Omental fat pad (tissue), 4 donors: ENCODE data around the gene KRT77. TPM values are rescaled to one million over a fixed set of nuclear protein-coding genes. Genes with fewer than 3 reads are reported as not detected.

Experiments used
- ATAC-seq: fragments of 150-250 bp; one replicate; pipeline ENCODE4 v1.9.1; 2016; ENCODE audit warnings: mild to moderate bottlenecking, moderate library complexity; ENCODE audit not compliant: low FRiP score
- DNase-seq: peaks from one replicate; pipeline ENCODE4 v3.0.0-alpha.2; 2019; ENCODE audit warnings: low spot score
- total RNA-seq, 4 donors: library from RNA; depleted of rRNA; stranded (reverse); fragments of >200 nt; gene quantifications; one replicate each; pipeline ENCODE4 v1.1.0, GENCODE V29; 2016
- TF ChIP-seq, protein P1 (sequence below), 3 donors: fragments of 450-650 bp; IDR thresholded peaks; one replicate each; pipeline ENCODE4 v1.5.1; 2016 to 2017; ENCODE audit warnings: antibody characterized with exemption in 3 of 3, mild to moderate bottlenecking in 3 of 3, moderate library complexity in 2 of 3

Gene KRT77
- total RNA-seq, 4 donors from 2014 or later = not detected

DNA sequence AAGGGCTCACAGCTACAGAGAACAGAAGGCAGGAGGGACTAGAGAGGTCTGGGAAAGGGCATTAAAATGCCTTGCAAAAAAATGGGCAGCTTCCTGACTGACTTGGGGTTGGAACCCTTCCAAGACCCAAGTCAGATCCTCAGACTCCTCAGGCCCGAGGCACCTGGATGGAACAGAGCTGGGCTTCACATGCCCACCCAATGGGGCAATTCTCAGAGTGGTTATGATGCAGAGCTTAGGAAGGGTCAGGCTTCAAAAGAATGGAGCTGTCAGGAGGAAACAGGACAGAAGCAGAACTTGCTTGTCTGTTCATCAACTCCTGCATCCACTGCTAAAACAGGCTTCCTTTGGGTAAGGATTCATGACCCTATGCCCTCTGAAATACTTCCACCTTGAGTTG, 13.4 kb downstream of the KRT77 start:
- no peak for DNase-seq
- TF ChIP-seq, protein P1, sequence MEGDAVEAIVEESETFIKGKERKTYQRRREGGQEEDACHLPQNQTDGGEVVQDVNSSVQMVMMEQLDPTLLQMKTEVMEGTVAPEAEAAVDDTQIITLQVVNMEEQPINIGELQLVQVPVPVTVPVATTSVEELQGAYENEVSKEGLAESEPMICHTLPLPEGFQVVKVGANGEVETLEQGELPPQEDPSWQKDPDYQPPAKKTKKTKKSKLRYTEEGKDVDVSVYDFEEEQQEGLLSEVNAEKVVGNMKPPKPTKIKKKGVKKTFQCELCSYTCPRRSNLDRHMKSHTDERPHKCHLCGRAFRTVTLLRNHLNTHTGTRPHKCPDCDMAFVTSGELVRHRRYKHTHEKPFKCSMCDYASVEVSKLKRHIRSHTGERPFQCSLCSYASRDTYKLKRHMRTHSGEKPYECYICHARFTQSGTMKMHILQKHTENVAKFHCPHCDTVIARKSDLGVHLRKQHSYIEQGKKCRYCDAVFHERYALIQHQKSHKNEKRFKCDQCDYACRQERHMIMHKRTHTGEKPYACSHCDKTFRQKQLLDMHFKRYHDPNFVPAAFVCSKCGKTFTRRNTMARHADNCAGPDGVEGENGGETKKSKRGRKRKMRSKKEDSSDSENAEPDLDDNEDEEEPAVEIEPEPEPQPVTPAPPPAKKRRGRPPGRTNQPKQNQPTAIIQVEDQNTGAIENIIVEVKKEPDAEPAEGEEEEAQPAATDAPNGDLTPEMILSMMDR (IDR thresholded peaks at IDR 0.05) = no peak
- no peak for ATAC-seq

DNA sequence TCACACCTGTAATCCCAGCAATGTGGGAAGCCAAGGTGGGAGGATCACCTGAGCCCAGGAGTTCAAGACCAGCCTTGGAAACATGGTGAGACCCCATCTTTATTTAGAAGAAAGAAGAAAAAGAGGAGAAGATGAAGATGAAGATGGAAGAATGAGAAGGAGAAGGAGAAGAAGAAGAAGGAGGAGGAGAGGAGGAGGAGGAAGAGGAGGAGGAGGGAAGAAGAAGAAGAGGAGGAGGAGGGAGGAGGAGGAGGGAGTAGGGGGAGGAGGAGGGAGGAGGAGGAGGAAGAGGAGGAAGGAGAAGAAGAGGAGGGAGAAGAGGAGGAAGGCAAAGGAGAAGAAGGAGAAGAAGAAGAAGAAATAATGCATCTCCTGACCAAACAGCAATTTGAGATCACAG, 14.1 kb downstream of the KRT77 start:
- ATAC-seq (no peak), DNase-seq (no peak)
- TF ChIP-seq, protein P1 (IDR thresholded peaks at IDR 0.05) = no peak

DNA sequence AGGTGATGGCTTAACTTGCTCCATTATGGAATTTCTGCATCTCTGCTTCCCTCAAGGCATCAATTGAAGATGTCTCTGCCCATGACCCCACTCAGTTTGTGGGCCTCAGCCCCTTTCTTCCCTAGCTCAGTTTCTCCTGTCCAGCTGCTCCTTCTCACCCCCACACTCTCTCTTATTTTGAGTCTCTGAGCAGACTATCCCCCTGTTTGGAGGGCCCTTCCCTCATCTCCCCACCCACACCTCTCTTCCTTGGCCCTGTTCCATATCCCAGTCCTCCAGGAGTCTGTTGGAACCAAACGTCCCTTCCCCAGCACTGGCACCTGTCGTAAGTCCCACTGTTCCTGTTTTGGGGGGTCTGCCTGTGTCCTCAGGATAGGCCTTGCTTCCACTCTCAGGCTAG, 14.8 kb downstream of the KRT77 start:
- no peak for DNase-seq
- ATAC-seq = no peak
- TF ChIP-seq, protein P1 (IDR thresholded peaks at IDR 0.05) = no peak

GRCh38 chr12:52687497-52688385, 15.6 kb downstream of the KRT77 start:
- ATAC-seq (no peak), DNase-seq (no peak)
- TF ChIP-seq, protein P1 (IDR thresholded peaks at IDR 0.05) = no peak

- TF ChIP-seq, protein P1 (IDR thresholded peaks at IDR 0.05) = no peak
- no peak for ATAC-seq
Observed at GRCh38 chr12:52686756-52687487, 16.4 kb downstream of the KRT77 start.

GRCh38 chr12:52686063-52686462, 17.3 kb downstream of the KRT77 start:
- TF ChIP-seq, protein P1 (IDR thresholded peaks at IDR 0.05) = no peak
- no peak for DNase-seq
- ATAC-seq = no peak

More at GRCh38 chr12:52686756-52687487, 16.4 kb downstream of the KRT77 start:
- DNase-seq = no peak
